ENCODE measurements around the gene POR. TPM values are rescaled to one million over a fixed set of nuclear protein-coding genes. Genes with fewer than 3 reads are reported as not detected.

The POR gene
- total RNA-seq, 1 experiment from 2014 or later = 45.1 TPM

- Mint-ChIP-seq H3K27me3 (ENCODE audit: insufficient read depth, unreplicated experiment) (no peaks in the 10 kb centered on the region), H3K4me1 (ENCODE audit: insufficient read depth, unreplicated experiment) (peaks cover 27% of the 10 kb centered on the region), H3K4me3 (ENCODE audit: unreplicated experiment) (no peak overlapping the region), H3K36me3 (ENCODE audit: insufficient read depth, unreplicated experiment) (no peaks in the 10 kb centered on the region), H3K27ac (ENCODE audit: low read depth, unreplicated experiment) (peak overlapping the region; percentile 27), H3K9me3 (ENCODE audit: unreplicated experiment) (no peaks in the 10 kb centered on the region)
- no peak for DNase-seq (ENCODE audit: unreplicated experiment)
- ChIA-PET POLR2A (interaction anchor here (1.0 to 1.1 kb wide), 2 partner anchors 27 to 33 kb away, joined by 4 read pairs; no protein-coding TSS in a partner anchor), CTCF (interaction anchor here (0.8 kb wide), 1 partner anchor 81 kb away, joined by 3 read pairs; no protein-coding TSS in a partner anchor)
- no peak for TF ChIP-seq CTCF (IDR thresholded peaks at IDR 0.05; ENCODE audit: unreplicated experiment)
- no TSS peak for BruUV-seq (replicated peaks)
- intact Hi-C loops (cut with micrococcal nuclease) = no loop called here
Measured at GRCh38 chr7:75948179-75948578, 33.2 kb downstream of the POR start.

GRCh38 chr7:75950111-75950681, 35.2 kb downstream of the POR start:
- no peaks in the 10 kb centered on the region for H3K27me3 Mint-ChIP-seq (ENCODE audit: insufficient read depth, unreplicated experiment)
- intact Hi-C loops (cut with micrococcal nuclease) = no loop called here
- no peak overlapping the region for H3K4me3 Mint-ChIP-seq (ENCODE audit: unreplicated experiment)
- peaks cover 5% of the 10 kb centered on the region for H3K36me3 Mint-ChIP-seq (ENCODE audit: insufficient read depth, unreplicated experiment)
- no TSS peak for BruUV-seq (replicated peaks)
- no peaks in the 10 kb centered on the region for H3K9me3 Mint-ChIP-seq (ENCODE audit: unreplicated experiment)
- POLR2A ChIA-PET = no interaction called here
- CTCF ChIA-PET = interaction anchor here (0.6 to 1.2 kb wide), 2 partner anchors 70 to 215 kb away, joined by 4 read pairs; no protein-coding TSS in a partner anchor
- no peak for DNase-seq (ENCODE audit: unreplicated experiment)
- peak overlapping the region; percentile 46 for H3K27ac Mint-ChIP-seq (ENCODE audit: low read depth, unreplicated experiment)
- H3K4me1 Mint-ChIP-seq (ENCODE audit: insufficient read depth, unreplicated experiment) = peaks cover 10% of the 10 kb centered on the region
- no peak for TF ChIP-seq CTCF (IDR thresholded peaks at IDR 0.05; ENCODE audit: unreplicated experiment)

GRCh38 chr7:75951506-75951905, 36.6 kb downstream of the POR start:
- no TSS peak for BruUV-seq (replicated peaks)
- Mint-ChIP-seq H3K36me3 (ENCODE audit: insufficient read depth, unreplicated experiment) (peaks cover 14% of the 10 kb centered on the region), H3K27ac (ENCODE audit: low read depth, unreplicated experiment) (no peak overlapping the region), H3K9me3 (ENCODE audit: unreplicated experiment) (no peaks in the 10 kb centered on the region), H3K4me3 (ENCODE audit: unreplicated experiment) (no peak overlapping the region), H3K4me1 (ENCODE audit: insufficient read depth, unreplicated experiment) (no peaks in the 10 kb centered on the region), H3K27me3 (ENCODE audit: insufficient read depth, unreplicated experiment) (no peaks in the 10 kb centered on the region)
- no peak for TF ChIP-seq CTCF (IDR thresholded peaks at IDR 0.05; ENCODE audit: unreplicated experiment)
- intact Hi-C loops (cut with micrococcal nuclease) = no loop called here
- DNase-seq (ENCODE audit: unreplicated experiment) = peak; percentile 77
- CTCF ChIA-PET = interaction anchor here (0.6 to 1.2 kb wide), 2 partner anchors 68 to 69 kb away, joined by 3 to 4 read pairs; no protein-coding TSS in a partner anchor
- POLR2A ChIA-PET = interaction anchor here (0.6 kb wide), 3 partner anchors 35 to 78 kb away, joined by 3 read pairs; no protein-coding TSS in a partner anchor

- no peak for DNase-seq (ENCODE audit: unreplicated experiment)
- Mint-ChIP-seq H3K4me1 (ENCODE audit: insufficient read depth, unreplicated experiment) (no peaks in the 10 kb centered on the region), H3K36me3 (ENCODE audit: insufficient read depth, unreplicated experiment) (peaks cover 14% of the 10 kb centered on the region), H3K27me3 (ENCODE audit: insufficient read depth, unreplicated experiment) (no peaks in the 10 kb centered on the region), H3K9me3 (ENCODE audit: unreplicated experiment) (no peaks in the 10 kb centered on the region), H3K27ac (ENCODE audit: low read depth, unreplicated experiment) (no peak overlapping the region), H3K4me3 (ENCODE audit: unreplicated experiment) (no peak overlapping the region)
- no peak for TF ChIP-seq CTCF (IDR thresholded peaks at IDR 0.05; ENCODE audit: unreplicated experiment)
- POLR2A ChIA-PET = no interaction called here
- BruUV-seq (replicated peaks) = no TSS peak
- intact Hi-C loops (cut with micrococcal nuclease) = no loop called here
- CTCF ChIA-PET = no interaction called here
Measured at GRCh38 chr7:75953431-75953830, 38.5 kb downstream of the POR start.
